GM19438 (cell line): ENCODE data around the gene CCDC97.
A peak's percentile ranks its signal among the peaks of the same experiment; 100 is the strongest.
"Not testable (repeated sequence)": the region's sequence is repeated elsewhere in the genome, so short reads cannot be mapped to it uniquely, and the experiment has no call there.

Experiments used
- ATAC-seq: cut with Tn5 transposase; IDR thresholded peaks from one replicate; pipeline ENCODE4 v1.9.1; 2021; ENCODE audit warnings: low read depth; ENCODE audit not compliant: unreplicated experiment

CCDC97 gene

DNA sequence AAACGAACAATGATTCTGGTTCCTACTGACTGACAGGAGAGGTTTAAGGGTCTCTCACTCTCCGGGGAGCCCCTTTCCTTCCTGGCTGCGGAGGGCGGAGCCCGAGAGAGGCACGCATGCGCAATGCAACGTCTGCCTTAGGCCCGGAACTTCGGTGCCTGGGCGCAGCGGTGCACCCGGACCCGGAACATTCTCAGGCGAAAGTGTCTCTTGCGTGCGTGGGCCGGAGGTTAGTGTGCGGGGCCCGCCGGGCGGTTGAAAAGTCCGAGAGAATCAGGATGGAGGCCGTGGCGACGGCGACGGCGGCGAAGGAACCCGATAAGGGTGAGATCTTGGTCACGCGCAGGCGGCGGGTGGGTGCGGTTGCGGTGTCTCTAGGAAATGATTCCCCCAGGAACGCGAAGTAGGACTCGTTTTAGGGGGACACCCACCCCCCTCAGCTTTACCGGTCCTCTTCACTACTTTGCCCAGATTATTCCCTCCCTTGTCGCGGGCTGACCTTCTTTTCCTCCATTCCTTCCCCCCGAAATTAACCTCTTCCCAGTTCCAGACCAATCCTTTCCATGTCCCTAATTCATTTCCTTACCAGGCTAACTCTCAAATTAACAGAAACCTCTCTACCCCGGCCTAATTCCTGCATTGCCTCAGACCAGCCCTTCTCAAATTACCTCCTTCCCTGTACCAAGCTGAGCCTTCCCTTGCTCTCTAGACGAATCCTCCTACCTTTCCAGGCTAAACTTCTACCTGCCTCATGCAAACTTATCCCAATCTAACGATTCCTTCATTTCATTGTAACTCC, at the start of gene CCDC97:
CCDC97 (plus strand) TSS at position 140 of the 799 bp plus-strand sequence; CDS start at position 279, 139 bp downstream.
- peak; percentile 73 for ATAC-seq

DNA sequence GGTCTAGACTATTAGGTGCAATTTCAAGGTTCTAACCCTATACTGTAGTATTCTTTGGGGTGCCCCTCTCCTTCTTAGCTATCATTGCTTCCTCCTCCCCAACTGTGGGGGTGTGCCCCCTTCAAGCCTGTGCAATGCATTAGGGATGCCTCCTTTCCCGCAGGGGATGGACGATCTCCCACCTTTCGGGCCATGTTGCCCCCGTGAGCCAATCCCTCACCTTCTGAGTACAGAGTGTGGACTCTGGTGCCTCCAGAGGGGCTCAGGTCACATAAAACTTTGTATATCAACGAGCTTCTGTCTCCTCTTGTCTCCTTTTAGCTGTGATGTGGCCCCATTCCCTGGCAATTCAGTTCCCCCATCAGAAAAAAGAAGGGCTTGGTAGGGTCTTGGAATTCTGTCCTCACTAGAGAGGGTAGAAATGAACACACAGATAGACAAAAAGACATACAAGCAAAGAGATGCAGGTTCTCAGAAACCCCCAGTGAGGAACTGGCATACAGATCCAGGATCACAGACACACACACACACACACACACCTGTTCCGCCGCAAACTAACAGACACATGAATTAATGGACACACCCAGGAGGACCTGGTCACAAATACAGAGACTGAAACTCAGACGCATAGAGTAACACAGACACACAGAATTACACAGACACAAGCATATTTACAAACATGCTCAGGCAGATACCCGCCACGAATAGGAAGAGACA, 48.3 kb upstream of the CCDC97 start:
- no peak for ATAC-seq

DNA sequence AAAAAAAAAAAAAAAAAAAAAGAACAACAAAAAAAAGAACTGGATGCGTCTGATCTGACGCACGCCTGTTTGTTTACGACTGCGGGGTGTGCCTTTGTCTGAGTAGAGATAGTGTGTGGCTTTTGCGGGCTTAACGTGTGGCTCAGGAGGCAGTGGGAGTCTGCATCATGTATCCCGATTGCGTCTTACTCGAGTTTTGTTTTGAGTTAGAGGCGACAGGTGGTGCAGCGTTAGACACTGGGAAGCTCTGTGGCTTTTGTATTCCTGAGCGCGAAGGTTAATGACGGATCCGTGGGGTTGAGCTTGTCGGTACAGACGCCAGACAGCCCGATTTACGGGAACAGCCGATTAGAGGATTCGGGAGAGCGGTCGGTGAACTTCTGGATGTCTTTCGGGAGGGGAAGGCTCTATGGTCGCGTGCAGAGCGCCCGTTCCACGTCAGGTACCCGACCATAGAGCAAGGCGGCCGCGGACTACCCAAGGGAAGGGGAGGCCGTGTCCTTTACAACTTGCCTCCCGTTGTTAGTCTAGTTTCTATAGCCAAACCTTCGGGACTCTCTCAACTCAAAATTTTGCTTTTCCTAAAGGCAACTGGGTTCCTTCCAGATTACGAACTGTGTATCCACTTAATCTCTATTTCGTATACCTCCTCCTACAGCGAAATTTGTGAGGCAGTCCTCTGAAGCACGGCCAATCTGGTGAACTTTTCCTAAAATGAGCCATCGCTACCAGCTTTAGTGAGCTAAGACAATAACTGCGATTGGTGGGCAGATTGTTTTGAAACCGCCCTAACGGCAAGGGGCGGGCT, 46.7 kb upstream of the CCDC97 start:
- ATAC-seq, result peak; percentile 6

DNA sequence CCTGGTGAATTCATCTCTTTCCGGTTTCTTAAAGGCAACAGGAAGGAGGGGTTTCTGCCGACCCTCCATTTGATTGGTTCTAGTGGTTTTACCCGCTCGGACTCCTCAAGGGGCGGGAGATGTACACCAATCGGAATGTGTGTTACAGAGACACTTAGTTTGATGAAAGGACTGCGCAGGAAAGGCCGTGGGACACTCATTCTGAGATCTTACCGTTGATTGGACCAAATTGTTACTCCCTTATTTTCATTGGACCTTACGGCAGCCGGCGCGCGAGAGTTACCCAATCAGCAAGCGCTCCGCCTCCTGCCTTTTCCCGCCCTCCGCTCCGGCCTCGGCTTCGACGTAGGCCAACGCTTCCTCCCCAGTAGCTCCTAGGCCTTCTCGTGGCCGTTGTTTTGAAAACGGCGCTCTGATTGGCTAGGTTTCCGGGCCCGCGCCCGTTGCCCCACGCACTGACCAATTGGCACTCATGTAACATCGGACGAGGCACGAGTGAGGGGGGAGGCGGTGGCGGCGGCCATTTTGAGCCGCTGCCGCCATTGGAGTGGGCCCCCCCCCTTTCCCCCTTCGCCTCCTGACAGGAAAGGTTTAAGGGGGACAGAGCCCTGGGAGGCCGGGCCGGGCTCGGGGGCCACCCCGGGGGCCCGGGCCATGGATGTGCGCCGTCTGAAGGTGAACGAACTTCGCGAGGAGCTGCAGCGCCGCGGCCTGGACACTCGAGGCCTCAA, 46.0 kb upstream of the CCDC97 start, which contains the start of gene HNRNPUL1:
HNRNPUL1 (plus strand) TSS at position 523 of the 731 bp plus-strand sequence; CDS start at position 655, 132 bp downstream.
- peak; percentile 66 for ATAC-seq

DNA sequence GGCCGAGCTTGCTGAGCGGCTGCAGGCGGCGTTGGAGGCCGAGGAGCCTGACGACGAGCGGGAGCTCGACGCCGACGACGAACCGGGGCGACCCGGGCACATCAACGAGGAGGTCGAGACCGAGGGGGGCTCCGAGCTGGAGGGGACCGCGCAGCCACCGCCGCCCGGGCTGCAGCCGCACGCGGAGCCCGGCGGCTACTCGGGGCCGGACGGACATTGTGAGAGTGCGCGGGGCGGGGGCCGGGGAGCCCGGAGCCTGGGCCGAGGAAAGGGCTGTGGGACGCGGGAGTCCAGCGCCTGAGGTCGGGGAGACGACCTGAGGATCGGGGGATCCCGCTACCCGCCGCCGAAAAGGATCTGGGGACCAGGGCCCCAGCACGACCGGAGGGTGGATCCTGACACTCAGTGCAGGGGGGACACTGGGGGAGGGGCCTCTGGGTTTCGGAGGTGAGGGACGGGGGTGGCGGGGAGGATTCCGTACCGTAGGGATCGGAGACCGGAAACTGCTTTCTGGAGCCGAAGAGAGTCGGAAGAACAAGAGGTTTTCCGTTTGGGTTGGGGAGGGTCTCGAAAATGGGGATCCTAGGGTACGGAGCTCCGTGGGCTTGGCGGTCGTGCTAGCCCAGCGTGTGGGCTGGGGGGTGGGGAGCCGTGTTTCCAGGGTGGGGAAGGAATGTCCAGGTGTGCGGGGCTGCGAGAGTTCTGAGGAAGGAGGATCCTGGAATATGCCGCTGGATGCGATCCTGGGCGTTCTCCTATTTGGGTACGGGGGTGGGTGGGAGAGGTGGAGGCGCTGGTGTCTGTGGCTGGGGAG, 45.2 kb upstream of the CCDC97 start:
- no peak for ATAC-seq

DNA sequence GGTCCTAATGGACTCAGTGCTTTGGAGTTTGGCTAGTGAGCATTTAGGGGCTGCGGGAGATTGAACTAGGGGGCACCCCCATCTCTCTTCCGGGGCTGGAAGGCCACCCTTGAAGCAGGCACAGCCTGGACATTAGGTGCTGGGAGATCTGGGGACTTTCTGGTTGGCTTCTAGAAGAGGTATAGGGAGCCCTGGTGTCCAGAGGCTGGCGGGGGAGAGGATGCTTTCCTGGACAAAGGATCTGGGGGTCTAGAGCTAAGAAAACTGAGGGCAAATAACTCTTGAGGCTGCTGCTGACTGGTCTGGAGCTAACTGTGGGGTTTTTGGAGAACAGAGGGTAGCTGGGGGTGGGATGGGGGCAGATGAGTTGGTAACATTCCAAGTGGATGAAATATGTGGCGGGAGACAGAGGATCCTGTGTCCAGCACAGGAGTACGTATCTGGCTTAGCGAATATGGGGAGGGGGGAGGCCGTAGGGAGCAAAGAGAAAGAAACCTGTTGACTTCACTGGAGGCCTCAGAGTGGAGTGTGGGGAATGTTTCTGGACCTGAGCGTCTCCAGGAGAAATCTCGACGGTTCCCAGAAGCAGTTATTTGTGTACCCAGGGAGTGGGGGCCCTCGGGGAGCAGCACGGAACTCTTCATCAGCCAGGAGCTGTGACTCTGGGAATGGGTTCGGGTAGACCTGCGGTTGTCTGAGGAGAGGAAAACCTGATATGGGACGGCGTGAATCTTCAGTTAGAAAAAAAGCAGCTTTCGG, 44.4 kb upstream of the CCDC97 start:
- ATAC-seq, result no peak

DNA sequence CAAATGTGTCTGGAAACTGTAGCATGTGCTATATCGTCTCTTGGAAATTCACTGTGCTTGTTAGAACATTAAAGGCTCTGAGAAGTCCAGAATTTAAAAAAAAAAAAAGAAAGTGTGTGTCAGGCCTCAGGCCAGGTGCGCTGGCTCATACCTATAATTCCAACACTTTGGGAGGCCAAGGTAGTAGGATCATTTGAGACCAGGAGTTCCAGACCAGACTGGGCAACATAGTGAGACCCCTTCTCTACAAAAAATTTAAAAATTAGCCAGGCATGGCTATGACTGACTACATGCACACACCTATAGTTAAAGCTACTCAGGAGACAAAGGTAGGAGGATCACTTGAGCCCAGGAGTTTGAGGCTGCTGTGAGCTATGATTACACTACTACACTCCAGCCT, 40.9 kb upstream of the CCDC97 start:
- ATAC-seq, result no peak

DNA sequence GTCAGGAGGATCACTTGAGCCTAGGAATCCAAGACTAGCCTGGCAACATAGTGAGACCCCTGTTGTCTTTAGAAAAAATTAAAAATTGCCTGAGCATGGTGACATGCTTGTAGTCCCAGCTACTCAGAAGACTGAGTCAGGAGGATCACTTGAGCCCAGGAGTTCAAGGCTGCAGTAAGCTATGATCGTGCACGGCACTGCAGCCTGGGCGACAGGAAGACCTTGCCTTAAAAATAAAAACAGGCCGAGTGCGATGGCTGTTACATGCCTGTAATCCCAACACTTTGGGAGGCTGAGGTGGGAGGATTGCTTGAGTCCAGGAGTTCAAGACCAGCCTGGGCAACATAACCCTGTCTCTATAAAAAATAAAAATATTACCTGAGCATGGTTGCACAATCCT, 40.4 kb upstream of the CCDC97 start:
- no peak for ATAC-seq

DNA sequence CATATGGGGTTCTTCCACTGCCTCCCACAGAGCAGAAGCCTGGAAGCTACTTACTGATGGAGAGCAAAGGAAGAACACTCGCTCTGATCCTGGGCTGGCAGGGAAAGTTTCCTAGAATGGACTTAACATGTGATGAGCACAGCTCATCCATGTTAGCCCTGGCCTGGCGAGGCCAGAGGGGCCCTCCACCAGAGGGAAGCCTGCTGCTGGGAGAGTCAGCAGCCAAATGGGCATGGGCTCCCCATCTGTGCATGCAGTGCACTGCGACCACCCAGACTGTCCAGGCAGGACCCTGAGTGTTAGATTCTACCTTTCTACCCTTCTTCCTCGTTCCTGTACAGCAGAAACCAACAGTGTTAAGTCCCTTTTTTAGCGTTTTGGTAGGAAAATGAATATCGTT, 36.9 kb upstream of the CCDC97 start:
- no peak for ATAC-seq

DNA sequence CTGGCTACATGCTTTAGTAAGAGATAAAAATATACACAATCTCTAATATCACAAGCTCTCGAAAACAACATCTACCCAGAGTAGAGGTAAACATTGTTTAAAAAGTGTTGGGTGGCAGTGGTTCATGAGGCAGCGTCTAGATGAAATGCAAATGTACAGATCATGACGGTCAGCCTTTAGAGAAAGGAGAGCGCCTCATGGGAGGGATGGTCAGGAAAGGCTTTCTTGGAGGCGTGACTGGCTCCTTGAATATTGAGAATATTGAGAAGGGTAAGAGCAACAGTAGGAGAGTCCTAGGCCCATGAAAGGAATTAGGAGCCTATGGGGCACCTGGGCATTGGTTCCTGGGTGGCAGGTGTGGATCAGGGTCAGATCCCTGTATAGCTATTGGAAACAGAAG, 35.2 kb upstream of the CCDC97 start:
- no peak for ATAC-seq

DNA sequence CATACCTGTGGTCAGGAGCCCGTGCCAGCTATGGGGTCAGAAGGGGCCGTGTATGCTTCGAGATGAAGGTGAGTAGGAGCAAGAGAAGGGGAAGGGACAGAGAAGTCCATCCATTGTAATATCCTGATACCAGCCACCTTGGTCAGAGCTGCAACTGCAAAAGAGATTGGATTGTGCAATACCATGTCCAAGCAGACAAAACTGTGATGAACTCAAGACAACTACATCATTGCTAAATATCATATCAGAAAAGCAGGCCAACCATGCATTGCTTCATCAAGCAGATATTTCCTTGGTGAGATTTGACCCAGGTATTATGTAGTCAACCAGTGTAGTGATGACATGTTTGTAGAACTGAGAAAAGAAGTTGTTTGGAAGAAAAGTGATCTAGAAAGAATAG, 33.7 kb upstream of the CCDC97 start:
- ATAC-seq, result no peak

DNA sequence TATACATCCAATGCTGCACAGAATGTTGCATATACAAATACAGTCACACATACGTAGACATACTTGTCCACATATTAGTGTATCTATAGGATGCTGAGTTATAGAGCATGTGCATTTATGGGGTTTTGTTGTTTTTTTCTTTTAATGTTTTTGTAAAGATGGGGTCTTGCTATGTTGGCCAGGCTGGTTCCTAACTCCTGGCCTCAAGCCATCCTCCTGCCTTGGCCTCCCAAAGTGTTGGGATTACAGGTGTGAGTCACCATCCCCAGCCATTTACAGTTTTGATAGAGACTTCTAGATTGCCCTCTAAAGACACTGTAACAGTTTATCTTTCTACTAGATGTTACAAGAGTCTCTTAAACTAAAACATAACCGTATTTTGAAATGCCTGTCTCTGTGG, 31.5 kb upstream of the CCDC97 start:
- no peak for ATAC-seq

DNA sequence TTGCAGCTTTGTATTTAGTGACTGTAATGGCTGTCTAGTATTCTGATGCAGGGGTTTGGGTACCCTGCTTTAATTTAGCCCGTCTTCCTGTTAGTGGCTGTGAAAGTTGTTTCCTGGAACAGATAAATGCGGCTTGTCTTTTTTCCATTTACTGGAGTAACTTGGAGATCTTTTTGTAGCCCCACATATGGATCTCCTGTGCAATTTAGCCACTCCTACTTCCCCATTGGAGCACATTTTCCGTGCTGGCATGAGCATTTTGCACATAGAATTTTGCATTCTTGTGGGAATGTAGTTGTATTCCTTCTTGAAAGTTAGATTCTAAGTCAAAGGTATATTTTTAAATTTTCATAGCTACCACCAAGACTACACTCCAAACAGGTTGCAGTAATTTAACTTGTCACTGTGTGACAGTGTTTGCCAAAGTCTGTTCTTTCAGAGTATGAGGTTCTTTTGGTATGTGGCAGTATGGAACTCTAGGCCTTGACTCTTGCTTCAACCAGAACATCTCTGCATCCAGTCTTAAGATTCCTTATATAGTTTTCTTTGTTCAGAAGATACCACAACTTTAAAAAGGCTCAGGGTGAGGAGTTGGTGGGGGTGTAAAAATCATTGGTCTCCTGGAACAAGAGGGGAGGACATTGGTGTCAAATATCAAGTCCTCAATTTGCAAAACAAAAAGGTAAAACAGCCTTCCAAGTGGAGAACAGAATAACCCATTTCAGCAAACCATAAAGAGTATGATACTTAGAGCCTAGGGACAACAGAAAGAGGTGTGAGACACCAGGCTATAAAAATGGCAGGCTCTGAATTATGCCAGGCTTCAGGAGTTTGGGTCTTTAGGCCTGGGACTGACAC, 21.1 kb upstream of the CCDC97 start:
- no peak for ATAC-seq

DNA sequence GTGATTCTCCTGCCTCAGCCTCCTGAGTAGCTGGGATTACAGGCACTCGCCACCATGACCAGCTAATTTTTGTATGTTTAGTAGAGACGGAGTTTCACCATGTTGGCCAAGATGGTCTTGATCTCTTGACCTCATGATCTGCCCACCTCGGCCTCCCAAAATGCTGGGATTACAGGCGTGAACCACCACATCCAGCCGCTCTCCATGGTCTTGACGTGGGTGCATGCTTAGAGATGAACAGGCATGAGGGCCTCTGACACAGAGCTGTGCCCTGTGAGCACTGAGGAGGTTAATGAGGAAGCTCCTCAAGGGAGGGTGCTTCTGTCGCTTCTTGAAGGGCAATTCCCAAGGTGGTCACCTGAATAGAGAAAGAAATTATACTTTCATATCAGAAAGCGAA, 20.2 kb upstream of the CCDC97 start:
- not testable (repeated sequence) for ATAC-seq

DNA sequence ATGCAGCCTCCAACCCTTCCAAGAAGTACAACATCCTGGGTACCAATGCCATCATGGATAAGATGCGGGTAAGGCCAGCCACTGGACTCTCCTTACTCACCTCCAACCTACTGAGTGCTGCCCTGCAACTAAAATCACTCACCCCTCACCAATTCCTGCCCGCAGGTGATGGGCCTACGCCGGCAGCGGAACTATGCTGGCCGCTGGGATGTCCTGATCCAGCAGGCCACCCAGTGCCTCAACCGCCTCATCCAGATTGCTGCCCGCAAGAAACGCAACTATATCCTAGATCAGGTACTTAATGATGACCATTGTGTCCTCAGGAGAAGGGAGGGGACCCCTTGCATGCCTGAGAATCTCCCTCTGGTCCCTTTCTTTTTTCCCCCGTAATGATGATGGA, 15.6 kb upstream of the CCDC97 start:
- ATAC-seq, result no peak

DNA sequence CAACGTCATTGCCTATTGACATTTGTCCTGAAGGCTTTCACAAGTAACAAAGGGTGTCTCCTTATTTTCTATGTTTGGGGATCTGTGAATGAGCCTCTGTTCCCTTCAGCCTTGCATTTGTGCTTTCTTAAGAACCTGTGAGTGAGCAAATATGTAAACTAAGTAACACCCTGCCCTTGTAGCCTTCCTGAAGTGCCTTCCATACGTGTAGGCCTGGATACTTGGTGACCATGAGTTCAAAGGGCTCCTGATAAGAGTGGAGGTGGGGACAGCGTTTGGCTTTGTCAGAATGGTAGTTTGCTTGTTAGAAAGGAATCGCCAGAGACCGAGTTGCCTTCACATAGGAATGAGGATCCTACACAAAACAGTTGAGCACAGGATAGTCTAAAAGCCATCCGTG, 14.5 kb upstream of the CCDC97 start:
- no peak for ATAC-seq

DNA sequence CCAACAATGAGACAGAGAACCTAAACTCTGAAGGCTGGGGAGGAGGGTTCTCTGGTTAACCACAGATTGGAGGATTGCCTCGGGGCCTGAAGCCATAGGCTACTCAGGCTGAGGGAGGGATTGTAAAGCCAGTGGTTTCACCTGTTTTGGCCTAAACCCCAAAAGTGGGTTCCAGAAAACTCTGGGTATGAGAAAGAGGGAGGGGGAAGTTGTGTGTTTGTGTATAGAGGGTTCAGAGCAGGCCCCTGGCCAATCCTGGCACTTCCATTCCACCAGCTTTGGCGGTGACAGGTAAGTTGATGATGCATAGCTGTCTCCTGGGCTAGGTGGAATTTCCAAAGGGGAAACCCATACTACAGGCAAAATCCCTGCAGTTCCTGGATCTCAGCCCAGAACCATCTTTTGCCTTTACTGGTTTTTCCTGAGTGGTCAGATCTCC, 13.5 kb upstream of the CCDC97 start:
- ATAC-seq, result no peak
